Suprapubic skin (tissue), 4 donors: ENCODE data around the gene BASP1.

ENCODE experiments used
- CTCF ChIP-seq, 2 donors: fragments of 200-600 bp in 1 of 2; fragments of 450-650 bp in 1 of 2; sonication (generic) in 1 of 2; IDR thresholded peaks; one replicate each; pipeline ENCODE4 v1.5.1; 2016 to 2019; ENCODE audit warnings: antibody characterized with exemption in 2 of 2, mild to moderate bottlenecking in 1 of 2, moderate library complexity in 1 of 2
- POLR2A ChIP-seq, 2 donors: fragments of 450-650 bp; IDR thresholded peaks; one replicate each; pipeline ENCODE4 v1.6.1; 2017; ENCODE audit warnings: antibody characterized with exemption in 2 of 2, mild to moderate bottlenecking in 2 of 2, moderate library complexity in 2 of 2
- POLR2AphosphoS5 ChIP-seq, 3 donors: sonication (generic); formaldehyde crosslinking; IDR thresholded peaks; one replicate each; pipeline ENCODE4 v1.6.1; 2017; ENCODE audit warnings: antibody characterized with exemption in 3 of 3

GRCh38 chr5:17212191-17212590 is 5.2 kb upstream of the BASP1 start:
- no peak for TF ChIP-seq CTCF (IDR thresholded peaks at IDR 0.05)
- TF ChIP-seq POLR2AphosphoS5 (IDR thresholded peaks at IDR 0.05): no peak
- TF ChIP-seq POLR2A (IDR thresholded peaks at IDR 0.05): no peak
